Ascending aorta (tissue), 2 donors: Measurements from ENCODE around the gene HIVEP2. TPM values are rescaled to one million over a fixed set of nuclear protein-coding genes. Genes with fewer than 3 reads are reported as not detected.

ENCODE experiments used
- DNase-seq, 2 donors: peaks; one replicate each; pipeline ENCODE4 v3.0.0-alpha.2; 2019; ENCODE audit warnings: low spot score in 2 of 2
- H3K27ac ChIP-seq, 2 donors: fragments of 200-600 bp; sonication (generic); one replicate each; pipeline ENCODE4 v1.5.1; 2016 to 2017; ENCODE audit warnings: mild to moderate bottlenecking in 1 of 2
- H3K27me3 ChIP-seq: fragments of 200-600 bp; sonication (generic); one replicate; pipeline ENCODE4 v1.5.1; 2017
- H3K36me3 ChIP-seq, 2 donors: fragments of 200-600 bp; sonication (generic); one replicate each; pipeline ENCODE4 v1.5.1; 2016
- H3K4me1 ChIP-seq, 2 donors: fragments of 200-600 bp; sonication (generic); one replicate each; pipeline ENCODE4 v1.5.1; 2016 to 2017; ENCODE audit warnings: mild to moderate bottlenecking in 1 of 2
- H3K4me3 ChIP-seq, 2 donors: fragments of 200-600 bp; sonication (generic); one replicate each; pipeline ENCODE4 v1.5.1; 2016 to 2017; ENCODE audit warnings: mild to moderate bottlenecking in 1 of 2
- H3K9me3 ChIP-seq, 2 donors: fragments of 200-600 bp; sonication (generic); one replicate each; pipeline ENCODE4 v1.5.1; 2016
- CTCF ChIP-seq, 3 experiments: fragments of 200-600 bp in 2 of 3; fragments of 450-650 bp in 1 of 3; sonication (generic) in 2 of 3; IDR thresholded peaks; one replicate each; pipeline ENCODE4 v1.5.1; 2016 to 2019; ENCODE audit warnings: antibody characterized with exemption in 3 of 3, mild to moderate bottlenecking in 1 of 3, moderate library complexity in 1 of 3
- intact Hi-C: fragments of 100-400 bp; cut with DNase I; formaldehyde crosslinking; loops from one replicate; pipeline ENCODE4 v1.15.1; 2023
- total RNA-seq: library from RNA; depleted of rRNA; stranded (reverse); fragments of >200 nt; gene quantifications from one replicate; pipeline ENCODE4 v1.1.0, GENCODE V29; 2016

Gene HIVEP2
- total RNA-seq, 1 donor from 2014 or later: 14.5 TPM

GRCh38 chr6:142913036-142913510, 31.9 kb downstream of the HIVEP2 start:
- intact Hi-C loops: no loop called here
- no peak overlapping the region for H3K27ac ChIP-seq
- no peaks in the 10 kb centered on the region for H3K27me3 ChIP-seq
- TF ChIP-seq CTCF (IDR thresholded peaks at IDR 0.05): no peak
- no peak for DNase-seq
- no peak overlapping the region for H3K4me3 ChIP-seq
- H3K9me3 ChIP-seq: no peaks in the 10 kb centered on the region
- no peaks in the 10 kb centered on the region for H3K4me1 ChIP-seq
- H3K36me3 ChIP-seq: no peaks in the 10 kb centered on the region

GRCh38 chr6:142912125-142912524, 32.9 kb downstream of the HIVEP2 start:
- no peak for TF ChIP-seq CTCF (IDR thresholded peaks at IDR 0.05)
- no peaks in the 10 kb centered on the region for H3K27me3 ChIP-seq
- H3K36me3 ChIP-seq: no peaks in the 10 kb centered on the region
- DNase-seq: no peak
- H3K4me1 ChIP-seq: no peaks in the 10 kb centered on the region
- H3K9me3 ChIP-seq: no peaks in the 10 kb centered on the region
- intact Hi-C loops: no loop called here
- H3K4me3 ChIP-seq: no peak overlapping the region
- H3K27ac ChIP-seq: no peak overlapping the region

- no peaks in the 10 kb centered on the region for H3K36me3 ChIP-seq
- intact Hi-C loops: no loop called here
- DNase-seq: no peak
- no peaks in the 10 kb centered on the region for H3K9me3 ChIP-seq
- no peak overlapping the region for H3K27ac ChIP-seq
- no peak overlapping the region for H3K4me3 ChIP-seq
- TF ChIP-seq CTCF (IDR thresholded peaks at IDR 0.05): no peak
- no peaks in the 10 kb centered on the region for H3K27me3 ChIP-seq
- H3K4me1 ChIP-seq: no peaks in the 10 kb centered on the region
These were observed 33.5 kb downstream of the HIVEP2 start for GRCh38 chr6:142911430-142911829.

- Histone ChIP-seq H3K27ac (no peak overlapping the region), H3K9me3 (no peaks in the 10 kb centered on the region), H3K36me3 (no peaks in the 10 kb centered on the region), H3K4me1 (no peaks in the 10 kb centered on the region), H3K4me3 (no peak overlapping the region), H3K27me3 (no peaks in the 10 kb centered on the region)
- intact Hi-C loops: no loop called here
- no peak for TF ChIP-seq CTCF (IDR thresholded peaks at IDR 0.05)
- DNase-seq: no peak
These were observed 35.3 kb downstream of the HIVEP2 start for GRCh38 chr6:142909686-142910085.

DNA sequence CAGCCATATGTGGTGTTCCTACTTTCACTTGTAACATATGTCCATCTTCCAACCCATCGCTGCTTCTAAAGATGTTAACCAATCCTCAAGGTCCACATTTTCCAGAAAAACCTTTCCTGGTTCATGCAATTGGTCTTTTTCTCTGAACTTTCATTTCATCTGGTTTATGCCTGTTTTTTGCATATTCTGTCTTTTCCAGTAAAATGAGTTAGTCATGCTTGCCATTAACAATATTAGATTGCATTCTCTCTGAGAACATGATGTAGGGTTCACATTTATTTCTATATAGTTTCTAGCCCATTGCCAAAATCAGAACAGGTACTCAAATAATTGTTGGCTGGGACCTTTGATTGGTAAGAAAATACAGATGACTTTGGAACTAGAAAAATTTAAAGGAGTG, 36.7 kb downstream of the HIVEP2 start:
- Histone ChIP-seq H3K27ac (no peak overlapping the region), H3K36me3 (no peaks in the 10 kb centered on the region), H3K9me3 (no peaks in the 10 kb centered on the region), H3K4me1 (no peaks in the 10 kb centered on the region), H3K4me3 (no peak overlapping the region), H3K27me3 (no peaks in the 10 kb centered on the region)
- DNase-seq: no peak
- TF ChIP-seq CTCF (IDR thresholded peaks at IDR 0.05): no peak
- intact Hi-C loops: no loop called here

DNA sequence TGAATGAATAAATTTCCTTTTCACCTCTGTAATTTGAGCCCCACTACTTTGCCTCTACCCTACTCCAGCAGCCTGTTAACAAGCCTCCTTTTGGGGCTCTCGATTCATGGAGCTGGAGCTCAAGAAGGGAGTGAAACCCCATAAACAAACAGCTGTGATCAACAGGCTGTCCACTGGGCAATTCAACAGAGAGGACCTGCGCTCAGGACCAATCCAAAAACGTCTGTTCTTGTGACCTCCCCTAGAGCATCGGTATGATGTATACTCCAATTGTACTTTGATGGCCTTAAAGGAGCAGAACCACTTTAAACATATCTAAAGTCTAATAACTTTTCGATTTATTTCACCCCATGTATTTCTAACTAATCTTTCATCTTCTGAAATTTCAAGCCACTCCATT, 37.4 kb downstream of the HIVEP2 start:
- no peak for DNase-seq
- Histone ChIP-seq H3K27ac (no peak overlapping the region), H3K27me3 (no peaks in the 10 kb centered on the region), H3K4me1 (peaks cover 0 to 6% of the 10 kb centered on the region in 2 donors), H3K36me3 (no peaks in the 10 kb centered on the region), H3K9me3 (no peaks in the 10 kb centered on the region), H3K4me3 (no peak overlapping the region)
- no peak for TF ChIP-seq CTCF (IDR thresholded peaks at IDR 0.05)
- intact Hi-C loops: no loop called here
